Measurements from ENCODE around the gene DUOXA1.

The DUOXA1 gene

GRCh38 chr15:45129651-45130129 lies at the start of gene DUOXA1, which contains the start of gene DUOX1:
Gene DUOXA1, minus strand, starts transcription at chr15:45129879. Its CDS starts 6,865 bp downstream, at chr15:45123014.
Gene DUOX1, plus strand, starts transcription at chr15:45129994. Its CDS starts 1,973 bp downstream, at chr15:45131967.
- DNase-seq, result no peak

DNA sequence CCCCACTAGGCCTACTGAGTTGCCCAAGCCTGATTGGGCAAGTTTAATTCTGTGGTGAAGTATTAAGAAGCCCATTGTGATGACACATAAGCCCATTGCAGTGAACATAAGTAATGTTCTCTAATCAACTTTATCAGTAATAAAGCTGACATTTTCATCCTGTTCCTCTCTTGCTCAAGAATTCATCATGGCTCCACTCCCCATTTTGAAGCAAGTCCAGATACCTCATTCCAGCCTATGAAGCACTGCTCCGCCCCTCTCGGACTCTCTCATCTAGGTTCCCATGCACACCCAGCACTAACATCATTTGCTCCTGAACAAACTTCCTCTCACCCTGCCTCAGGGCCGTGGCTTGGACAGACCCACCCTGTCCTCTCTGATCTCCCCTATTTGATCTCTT lies 47.6 kb upstream of the DUOXA1 start:
- no peak for DNase-seq

GRCh38 chr15:45174577-45174976 lies 44.9 kb upstream of the DUOXA1 start:
- DNase-seq, result no peak

GRCh38 chr15:45174069-45174468 lies 44.4 kb upstream of the DUOXA1 start:
- no peak for DNase-seq

DNA sequence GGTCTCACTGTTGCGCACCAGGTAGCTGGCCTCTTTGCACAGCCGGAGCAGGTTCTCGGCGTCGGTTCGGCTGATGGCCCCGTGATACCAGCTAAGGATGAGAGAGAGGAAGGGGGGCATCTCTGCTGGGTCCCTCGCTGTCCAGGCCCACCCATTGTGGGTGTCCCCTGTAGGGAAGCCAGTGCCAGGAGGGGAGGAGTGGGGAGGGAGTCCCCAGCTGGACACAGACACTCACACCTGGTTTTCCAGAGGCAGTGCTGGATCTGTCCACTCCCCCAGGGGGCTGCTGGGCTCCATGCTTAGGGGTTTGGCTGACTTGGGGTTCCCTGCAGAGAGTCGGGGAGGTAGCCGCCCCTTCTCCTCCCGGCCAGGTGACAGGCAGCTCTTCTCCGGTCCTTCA lies 42.2 kb upstream of the DUOXA1 start:
- DNase-seq, result no peak

GRCh38 chr15:45169608-45170480 lies 40.2 kb upstream of the DUOXA1 start:
- DNase-seq, result no peak

DNA sequence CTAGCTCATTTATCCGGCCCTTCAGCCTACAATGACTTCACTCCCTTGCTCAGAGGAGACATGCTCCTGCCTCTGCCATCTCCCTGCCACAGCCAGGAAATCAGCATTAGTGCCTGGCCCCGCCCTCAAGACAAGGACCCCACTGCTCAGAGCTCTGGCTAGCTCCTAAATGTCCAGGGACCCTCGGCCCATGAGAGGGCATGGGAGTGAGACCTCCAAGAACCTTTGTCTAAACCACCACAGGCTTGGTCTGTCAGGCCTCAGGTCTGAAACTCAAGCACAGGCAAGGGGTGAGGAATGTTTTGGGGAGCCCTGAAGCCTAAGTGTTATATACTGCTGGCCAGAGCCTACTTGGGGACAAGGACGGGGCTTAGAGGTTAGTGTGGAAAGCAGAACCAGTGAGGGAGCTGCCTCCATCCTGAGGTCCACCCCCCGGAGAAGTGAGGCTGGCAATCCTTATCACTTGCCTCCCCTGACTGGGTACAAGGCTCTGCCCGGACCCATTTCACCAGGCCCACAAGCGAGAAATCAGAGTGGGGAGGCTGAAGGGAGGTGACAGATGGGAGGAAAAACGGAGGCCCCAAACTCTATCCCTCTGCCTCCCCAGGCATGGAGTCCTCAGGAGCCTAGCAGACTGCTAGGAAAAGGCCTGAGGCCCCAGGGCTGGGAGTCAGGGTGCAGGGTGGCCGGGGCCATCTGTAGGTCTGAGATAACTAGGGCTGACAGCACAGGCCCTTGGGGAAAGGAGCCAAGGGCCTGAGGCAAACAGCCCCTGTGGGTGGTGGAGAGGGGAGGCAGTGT lies 39.3 kb upstream of the DUOXA1 start:
- DNase-seq, result no peak

GRCh38 chr15:45168286-45168685 lies 38.6 kb upstream of the DUOXA1 start:
- no peak for DNase-seq

DNA sequence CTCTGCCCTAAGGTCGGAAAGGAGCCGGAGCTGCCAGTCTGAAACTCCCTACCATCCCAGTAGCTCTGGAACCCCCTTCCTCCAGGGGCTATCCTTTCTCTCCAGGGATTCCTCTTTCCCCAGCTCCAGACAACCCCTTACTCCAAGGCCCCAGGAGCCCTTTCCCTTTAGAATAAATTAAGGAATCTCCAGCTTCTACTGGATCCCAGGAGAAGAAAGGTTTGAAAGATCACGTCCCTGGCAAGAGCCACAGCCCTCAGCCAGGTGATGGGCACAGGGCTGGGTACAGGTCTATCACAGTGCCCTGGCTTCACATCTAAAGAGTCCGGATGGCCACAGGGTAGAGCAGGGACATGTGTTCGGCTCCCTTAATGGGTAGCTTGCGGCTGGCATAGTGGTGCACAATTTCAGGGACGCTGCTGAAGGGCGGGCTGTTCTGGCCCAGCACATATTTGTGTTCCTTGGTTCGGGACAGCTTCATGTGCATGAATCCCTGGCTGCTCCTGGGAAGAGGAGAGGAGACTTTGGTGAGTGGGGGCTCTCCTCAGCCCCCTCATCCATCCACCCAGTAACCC lies 38.0 kb upstream of the DUOXA1 start:
- no peak for DNase-seq

- peak; percentile 92 for DNase-seq
These were observed 37.4 kb upstream of the DUOXA1 start for GRCh38 chr15:45166834-45167630.

DNA sequence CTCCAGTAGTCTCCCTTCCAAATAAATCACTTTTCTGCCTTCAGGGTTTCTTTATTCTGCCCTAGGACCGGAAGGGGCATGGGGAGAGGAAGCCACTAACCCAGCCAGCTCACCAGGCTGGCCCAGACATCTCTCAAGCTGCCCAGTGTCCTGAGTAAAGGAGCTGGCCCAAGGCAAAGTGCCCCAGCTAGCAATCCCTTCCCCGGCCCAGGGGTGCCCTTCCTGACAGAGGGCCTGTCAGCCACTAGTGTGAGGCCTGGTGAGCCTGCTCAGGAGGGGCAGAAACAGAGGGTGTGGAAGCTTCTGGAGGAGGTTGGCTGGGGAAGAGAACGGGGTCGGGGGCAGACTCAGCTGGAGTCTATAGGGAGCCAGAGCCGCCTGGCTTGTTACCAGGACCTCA lies 35.9 kb upstream of the DUOXA1 start:
- no peak for DNase-seq

DNA sequence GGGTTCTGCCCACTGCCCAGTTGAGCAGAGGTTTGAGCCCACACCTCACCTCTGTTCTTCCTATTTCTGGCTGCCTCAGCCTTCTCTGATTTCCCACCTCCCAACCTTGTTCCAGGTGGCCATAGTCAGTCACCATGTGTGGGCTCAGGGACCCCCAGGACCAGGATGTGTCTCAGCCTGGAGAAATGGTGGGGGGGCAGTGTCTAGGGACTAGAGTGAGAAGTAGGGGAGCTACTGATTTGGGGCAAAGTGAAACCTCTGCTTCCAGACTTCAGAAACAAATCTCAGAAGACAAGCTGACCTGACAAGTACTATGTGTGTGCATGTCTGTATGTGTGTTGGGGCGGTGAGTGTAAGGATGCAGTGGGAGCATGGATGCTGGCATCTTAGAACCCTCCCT lies 35.2 kb upstream of the DUOXA1 start:
- no peak for DNase-seq

DNA sequence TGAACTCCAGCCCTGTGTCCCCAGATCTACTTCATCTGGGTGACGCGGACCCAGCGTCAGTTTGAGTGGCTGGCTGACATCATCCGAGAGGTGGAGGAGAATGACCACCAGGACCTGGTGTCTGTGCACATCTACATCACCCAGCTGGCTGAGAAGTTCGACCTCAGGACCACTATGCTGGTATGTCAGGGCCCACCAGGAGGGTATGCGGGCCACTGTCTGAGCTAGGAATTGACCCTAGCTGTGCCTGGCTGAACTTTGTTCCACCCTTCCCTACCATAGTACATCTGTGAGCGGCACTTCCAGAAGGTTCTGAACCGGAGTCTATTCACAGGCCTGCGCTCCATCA lies 33.8 kb upstream of the DUOXA1 start:
- no peak for DNase-seq

GRCh38 chr15:45162771-45163507 lies 33.3 kb upstream of the DUOXA1 start:
- peak; percentile 96 for DNase-seq

DNA sequence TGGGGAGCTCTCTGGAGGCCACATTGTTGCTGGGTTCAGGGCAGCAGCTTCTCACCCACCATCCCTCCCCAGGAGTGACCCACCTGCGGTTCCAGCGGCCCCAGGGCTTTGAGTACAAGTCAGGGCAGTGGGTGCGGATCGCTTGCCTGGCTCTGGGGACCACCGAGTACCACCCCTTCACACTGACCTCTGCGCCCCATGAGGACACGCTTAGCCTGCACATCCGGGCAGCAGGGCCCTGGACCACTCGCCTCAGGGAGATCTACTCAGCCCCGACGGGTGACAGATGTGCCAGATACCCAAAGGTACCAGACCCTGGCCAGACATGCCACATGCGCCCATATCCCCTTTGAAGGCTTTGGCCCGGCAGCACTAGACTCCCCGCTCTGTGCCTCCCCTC lies 32.0 kb upstream of the DUOXA1 start:
- DNase-seq, result no peak

DNA sequence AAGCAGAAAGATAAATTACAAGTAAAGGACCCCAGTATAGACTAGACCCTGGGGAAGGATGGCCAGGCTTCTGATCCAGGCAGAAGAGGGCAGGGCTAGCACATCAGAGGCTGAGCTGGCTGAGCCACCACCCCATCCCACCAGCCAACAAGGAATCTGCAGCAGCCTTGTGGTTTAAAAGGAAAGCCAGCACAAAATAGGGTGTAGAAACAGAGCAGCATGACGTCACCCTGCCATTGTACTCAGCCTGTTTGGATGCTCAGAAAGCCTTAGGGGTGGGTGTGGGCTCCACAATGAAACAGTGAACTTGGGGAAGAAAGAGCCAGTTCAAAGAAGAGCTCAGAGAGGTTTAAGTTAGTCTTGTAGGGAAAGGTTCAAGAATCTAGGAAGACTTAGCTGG lies 28.3 kb upstream of the DUOXA1 start:
- DNase-seq, result no peak

GRCh38 chr15:45156744-45157455 lies 27.2 kb upstream of the DUOXA1 start:
- no peak for DNase-seq

GRCh38 chr15:45155739-45156138 lies 26.1 kb upstream of the DUOXA1 start:
- DNase-seq, result no peak

DNA sequence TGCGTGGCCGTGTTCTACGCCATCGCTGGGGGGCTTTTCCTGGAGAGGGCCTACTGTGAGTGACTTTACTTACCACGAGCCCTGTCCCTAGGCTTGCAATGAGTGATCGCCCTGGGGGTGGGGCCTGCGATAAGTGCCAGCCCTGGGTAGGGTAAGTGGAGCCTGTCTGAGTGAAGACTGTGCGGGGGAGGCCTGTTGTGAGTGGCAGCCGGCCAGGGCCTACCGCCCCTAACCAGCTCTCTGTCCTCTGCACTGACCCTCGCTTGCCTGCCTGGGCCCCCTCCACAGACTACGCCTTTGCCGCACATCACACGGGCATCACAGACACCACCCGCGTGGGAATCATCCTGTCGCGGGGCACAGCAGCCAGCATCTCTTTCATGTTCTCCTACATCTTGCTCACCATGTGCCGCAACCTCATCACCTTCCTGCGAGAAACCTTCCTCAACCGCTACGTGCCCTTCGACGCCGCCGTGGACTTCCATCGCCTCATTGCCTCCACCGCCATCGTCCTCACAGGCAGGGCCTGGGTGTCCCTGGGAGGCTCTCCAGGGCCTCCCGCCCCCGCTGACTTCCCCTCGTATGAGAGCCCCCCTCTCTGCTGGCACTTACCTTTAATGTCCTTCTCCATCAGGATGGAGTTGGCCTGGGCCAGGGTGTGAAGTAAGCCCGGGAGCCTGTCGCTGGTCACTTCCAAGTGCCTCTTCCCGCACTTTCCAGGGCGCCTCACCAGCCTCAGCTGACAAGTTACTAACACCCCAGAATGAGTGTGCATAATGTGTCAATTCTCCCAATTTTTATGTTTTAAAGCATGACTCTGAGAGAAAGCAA lies 22.5 kb upstream of the DUOXA1 start:
- DNase-seq, result no peak

- no peak for DNase-seq
These were observed 21.3 kb upstream of the DUOXA1 start for GRCh38 chr15:45150997-45151396.
